SH-SY5Y (cell line): Measurements from ENCODE around the gene OARD1.

Experiments
- GATA2 ChIP-seq: IDR thresholded peaks from 2 replicates; pipeline ENCODE4 v1.6.1; 2011; ENCODE audit warnings: mild to moderate bottlenecking, low read depth, low read length
- GATA3 ChIP-seq: IDR thresholded peaks from 2 replicates; pipeline ENCODE4 v1.6.1; 2011; ENCODE audit warnings: low read depth, mild to moderate bottlenecking, low read length, moderate library complexity

DNA sequence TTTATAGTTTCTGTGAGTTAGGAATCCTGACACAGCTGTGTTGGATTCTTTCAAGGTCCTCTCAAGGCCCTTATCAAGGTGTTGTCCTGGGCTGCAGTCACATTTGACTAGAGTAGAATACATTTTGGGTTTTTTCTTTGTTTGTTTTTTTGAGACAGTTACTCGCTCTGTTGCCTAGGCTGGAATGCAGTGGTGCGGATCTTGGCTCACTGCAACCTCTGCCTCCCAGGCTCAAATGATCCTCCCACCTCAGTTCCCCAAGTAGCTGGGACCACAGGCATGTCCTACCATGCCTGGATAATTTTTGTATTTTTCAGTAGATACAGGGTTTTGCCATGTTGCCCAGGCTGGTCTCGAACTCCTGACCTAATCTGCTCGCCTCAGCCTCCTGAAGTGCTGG is 16.3 kb upstream of the OARD1 start:
- TF ChIP-seq GATA3, result no peak
- TF ChIP-seq GATA2, result no peak
